HCT116 (cell line): ENCODE measurements around the gene SLC22A15. TPM values are rescaled to one million over a fixed set of nuclear protein-coding genes. Genes with fewer than 3 reads are reported as not detected.

ENCODE experiments used
- ATAC-seq: fragments of 200-7000 bp; cut with Tn5 transposase; 2 replicates; pipeline ENCODE4 v1.9.1; 2020; ENCODE audit warnings: mild to moderate bottlenecking, moderate library complexity
- BruUV-seq: library from RNA; stranded (reverse); fragments of 400-500 nt; replicated peaks from 2 replicates; lab custom pipeline; 2021; lab: Mats Ljungman, UMichigan
- CTCF ChIA-PET: fragments of 300-600 bp; sonication (Branson Sonifier 250); formaldehyde crosslinking; loops from one replicate; lab custom pipeline; 2021; ENCODE audit warnings: antibody characterized with exemption; lab: Charles Lee
- POLR2A ChIA-PET: fragments of 300-600, 350-600 bp; sonication (Branson Sonifier 250); formaldehyde crosslinking; loops from one replicate; lab custom pipeline; 2021; ENCODE audit warnings: antibody characterized with exemption; lab: Charles Lee
- RAD21 ChIA-PET, 2 experiments: fragments of 300-600 bp; sonication (Branson Sonifier 250); formaldehyde crosslinking; loops; one replicate each; lab custom pipeline; 2023; ENCODE audit warnings: low total read pairs in 2 of 2; ENCODE audit not compliant: uncharacterized antibody in 2 of 2, unreplicated experiment in 2 of 2, low non-redundant PET in 1 of 2; lab: Charles Lee
- DNase-seq: peaks from one replicate; pipeline ENCODE4 v3.0.0-alpha.2; 2010; ENCODE audit warnings: low read depth, low spot score
- H2AFZ ChIP-seq: fragments of 200-600 bp; shearing (Covaris generic), sonication (generic); 2 replicates; pipeline ENCODE4 v1.6.1; 2017; ENCODE audit warnings: low read depth, mixed run types, mixed read lengths, antibody characterized with exemption, low read length; ENCODE audit not compliant: poor library complexity, severe bottlenecking
- H3K27ac ChIP-seq: 2 replicates; pipeline ENCODE4 v1.5.1; 2012; ENCODE audit warnings: low read depth, low read length
- H3K27me3 ChIP-seq: fragments of 200-600 bp; sonication (generic); 2 replicates; pipeline ENCODE4 v1.6.1; 2016; ENCODE audit warnings: mixed run types, low read length, mixed read lengths; ENCODE audit not compliant: insufficient read depth
- H3K36me3 ChIP-seq, 2 experiments: fragments of 200-500 bp in 1 of 2; fragments of 200-600 bp in 1 of 2; sonication (Bioruptor generic) in 1 of 2; sonication (generic) in 1 of 2; 2 replicates each; pipeline versions ENCODE4 v1.5.1 to v1.6.1; 2014 to 2016; ENCODE audit warnings: low read length in 2 of 2, inconsistent platforms in 1 of 2, mixed read lengths in 1 of 2, mixed run types in 1 of 2; ENCODE audit not compliant: insufficient read depth in 2 of 2, control insufficient read depth in 1 of 2
- H3K4me1 ChIP-seq, 2 experiments: fragments of 200-600 bp in 1 of 2; sonication (generic) in 1 of 2; 2 replicates each; pipeline versions ENCODE4 v1.5.1 to v1.6.1; 2012 to 2017; ENCODE audit warnings: low read length in 2 of 2, inconsistent platforms in 1 of 2, mild to moderate bottlenecking in 1 of 2, mixed read lengths in 1 of 2, mixed run types in 1 of 2, moderate library complexity in 1 of 2; ENCODE audit not compliant: insufficient read depth in 2 of 2, control insufficient read depth in 1 of 2
- H3K4me2 ChIP-seq: fragments of 200-600 bp; sonication (generic); 2 replicates; pipeline ENCODE4 v1.6.1; 2017; ENCODE audit warnings: mixed run types, low read length, mixed read lengths
- H3K4me3 ChIP-seq, 2 experiments: fragments of 200-600 bp in 1 of 2; sonication (generic) in 1 of 2; replicated peaks in 1 of 2; 2 replicates each; pipeline ENCODE4 v1.5.1; 2011 to 2016; ENCODE audit warnings: low read length in 2 of 2, control low read depth in 1 of 2, low read depth in 1 of 2, mild to moderate bottlenecking in 1 of 2, mixed read lengths in 1 of 2, mixed run types in 1 of 2
- H3K79me2 ChIP-seq: fragments of 200-600 bp; sonication (generic); 2 replicates; pipeline ENCODE4 v1.6.1; 2017; ENCODE audit warnings: mild to moderate bottlenecking, mixed run types, low read length, moderate library complexity, mixed read lengths; ENCODE audit not compliant: insufficient read depth
- H3K9ac ChIP-seq: fragments of 200-600 bp; sonication (generic); 2 replicates; pipeline ENCODE4 v1.6.1; 2016; ENCODE audit warnings: low read length, mixed read lengths
- H3K9me2 ChIP-seq: fragments of 200-600 bp; sonication (generic), shearing (Covaris generic); 2 replicates; pipeline ENCODE4 v1.6.1; 2017; ENCODE audit warnings: mixed run types, mild to moderate bottlenecking, moderate library complexity; ENCODE audit not compliant: insufficient read depth
- H3K9me3 ChIP-seq, 2 experiments: fragments of 200-500 bp in 1 of 2; fragments of 200-600 bp in 1 of 2; sonication (Bioruptor generic) in 1 of 2; sonication (generic) in 1 of 2; 2 replicates each; pipeline ENCODE4 v1.6.1; 2014 to 2017; ENCODE audit warnings: low read length in 2 of 2, mixed read lengths in 2 of 2, inconsistent platforms in 1 of 2, low read depth in 1 of 2, mild to moderate bottlenecking in 1 of 2, mixed run types in 1 of 2, moderate library complexity in 1 of 2; ENCODE audit not compliant: control insufficient read depth in 1 of 2, insufficient read depth in 1 of 2
- H4K20me1 ChIP-seq: fragments of 200-600 bp; sonication (generic), shearing (Covaris generic); 2 replicates; pipeline ENCODE4 v1.6.1; 2017; ENCODE audit warnings: mixed run types, mild to moderate bottlenecking, moderate library complexity; ENCODE audit not compliant: insufficient read depth
- ATF3 ChIP-seq: IDR thresholded peaks from 2 replicates; pipeline ENCODE4 v1.6.1; 2012
- CEBPB ChIP-seq: IDR thresholded peaks from 2 replicates; pipeline ENCODE4 v1.6.1; 2012; ENCODE audit warnings: low read depth
- EGR1 ChIP-seq: IDR thresholded peaks from 2 replicates; pipeline ENCODE4 v1.6.1; 2012; ENCODE audit warnings: low read depth
- EZH2 ChIP-seq: fragments of 200-600 bp; sonication (generic); IDR thresholded peaks from 2 replicates; pipeline ENCODE4 v1.6.1; 2017; ENCODE audit warnings: antibody characterized with exemption, mixed run types
- EZH2phosphoT487 ChIP-seq: fragments of 200-600 bp; IDR thresholded peaks from 2 replicates; pipeline ENCODE4 v1.6.1; 2018; ENCODE audit warnings: antibody characterized with exemption, borderline replicate concordance
- FOSL1 ChIP-seq: IDR thresholded peaks from 2 replicates; pipeline ENCODE4 v1.6.1; 2012; ENCODE audit warnings: low read depth
- POLR2A ChIP-seq: IDR thresholded peaks from 2 replicates; pipeline ENCODE4 v1.7.0; 2011; ENCODE audit warnings: borderline replicate concordance; ENCODE audit not compliant: insufficient read depth, insufficient read length; ENCODE audit errors: extremely low read depth
- POLR2AphosphoS5 ChIP-seq: IDR thresholded peaks from 2 replicates; pipeline ENCODE4 v1.6.1; 2011; ENCODE audit warnings: mild to moderate bottlenecking, low read depth, low read length, moderate library complexity
- REST ChIP-seq: IDR thresholded peaks from 2 replicates; pipeline ENCODE4 v1.6.1; 2012; ENCODE audit warnings: low read depth
- SIN3A ChIP-seq: IDR thresholded peaks from 2 replicates; pipeline ENCODE4 v1.6.1; 2012; ENCODE audit warnings: low read depth
- SP1 ChIP-seq: IDR thresholded peaks from 2 replicates; pipeline ENCODE4 v1.6.1; 2012; ENCODE audit warnings: low read depth
- TCF7L2 ChIP-seq: IDR thresholded peaks from 2 replicates; pipeline ENCODE4 v1.7.0; 2011; ENCODE audit warnings: borderline replicate concordance, inconsistent platforms; ENCODE audit not compliant: insufficient read depth, insufficient read length; ENCODE audit errors: extremely low read depth
- YY1 ChIP-seq: IDR thresholded peaks from 2 replicates; pipeline ENCODE4 v1.6.1; 2011; ENCODE audit warnings: low read length, low read depth, moderate library complexity, mild to moderate bottlenecking; ENCODE audit not compliant: insufficient replicate concordance; ENCODE audit errors: extremely low read depth
- ZBTB33 ChIP-seq: IDR thresholded peaks from 2 replicates; pipeline ENCODE4 v1.6.1; 2011; ENCODE audit warnings: mild to moderate bottlenecking, low read length, moderate library complexity; ENCODE audit not compliant: insufficient replicate concordance; ENCODE audit errors: extremely low read depth
- ZFX ChIP-seq: fragments of 450-650 bp; IDR thresholded peaks from 2 replicates; pipeline ENCODE4 v1.6.1; 2017
- ZNF274 ChIP-seq: fragments of 200-500 bp; sonication (Bioruptor generic); IDR thresholded peaks from 2 replicates; pipeline ENCODE4 v1.6.1; 2014; ENCODE audit warnings: mild to moderate bottlenecking, low read depth, low read length, inconsistent platforms
- intact Hi-C: fragments of 100-400 bp; cut with micrococcal nuclease; formaldehyde crosslinking; loops from 2 replicates; pipeline ENCODE4 v1.10.0; 2022
- total RNA-seq: library from RNA; stranded (reverse); gene quantifications from one replicate; pipeline ENCODE4 v1.2.1, GENCODE V29; 2021; ENCODE audit not compliant: unreplicated experiment
- TF ChIP-seq, protein P1 (sequence below): IDR thresholded peaks from 2 replicates; pipeline ENCODE4 v1.6.1; 2012

SLC22A15 gene
- total RNA-seq, 1 experiment from 2014 or later = 3.1 TPM

DNA sequence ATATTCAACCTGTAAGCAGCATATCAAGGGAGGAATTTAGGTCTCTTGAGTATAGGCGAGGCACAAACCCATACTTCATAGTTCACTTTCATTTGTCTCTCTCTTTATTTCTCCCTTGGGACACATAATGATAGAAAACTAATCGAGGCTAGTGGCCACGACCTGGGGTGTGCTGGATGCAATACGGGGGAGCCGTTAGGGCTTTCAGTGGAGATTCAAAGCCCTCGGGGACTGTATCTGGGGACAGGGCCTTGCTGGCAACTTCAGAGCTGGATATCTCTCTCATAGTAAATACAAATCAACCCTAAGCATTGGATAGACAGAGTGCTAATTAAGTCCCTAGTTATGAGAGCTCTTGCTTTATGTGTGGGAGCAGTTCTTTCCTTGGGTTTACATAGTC lies 36.9 kb upstream of the SLC22A15 start:
- intact Hi-C loops = no loop called here
- H3K79me2 ChIP-seq = no peaks in the 10 kb centered on the region
- POLR2A ChIA-PET = no interaction called here
- CTCF ChIA-PET = no interaction called here
- DNase-seq (no peak), ATAC-seq (no peak)
- no peak overlapping the region for H3K4me3 ChIP-seq
- H3K4me2 ChIP-seq = no peak overlapping the region
- no peaks in the 10 kb centered on the region for H3K27me3 ChIP-seq
- H4K20me1 ChIP-seq = no peaks in the 10 kb centered on the region
- no TSS peak for BruUV-seq
- H3K4me1 ChIP-seq = no peaks in the 10 kb centered on the region
- RAD21 ChIA-PET = no interaction called here
- H2AFZ ChIP-seq = no peak overlapping the region
- TF ChIP-seq ZNF274 = no peak
- TF ChIP-seq POLR2A = no peak
- TF ChIP-seq ATF3 = no peak
- no peak for TF ChIP-seq POLR2AphosphoS5
- no peak for TF ChIP-seq EZH2phosphoT487
- no peak for TF ChIP-seq REST
- no peak for TF ChIP-seq EZH2
- no peak for TF ChIP-seq SIN3A
- TF ChIP-seq YY1 = no peak
- TF ChIP-seq CEBPB = no peak
- no peak for TF ChIP-seq ZBTB33
- no peak for TF ChIP-seq EGR1
- no peak for TF ChIP-seq ZFX
- no peak for TF ChIP-seq FOSL1
- no peak for TF ChIP-seq TCF7L2
- TF ChIP-seq, protein P1, sequence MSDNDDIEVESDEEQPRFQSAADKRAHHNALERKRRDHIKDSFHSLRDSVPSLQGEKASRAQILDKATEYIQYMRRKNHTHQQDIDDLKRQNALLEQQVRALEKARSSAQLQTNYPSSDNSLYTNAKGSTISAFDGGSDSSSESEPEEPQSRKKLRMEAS = no peak
- TF ChIP-seq SP1 = no peak
- no peak overlapping the region for H3K27ac ChIP-seq
- H3K9ac ChIP-seq = no peak overlapping the region
- no peaks in the 10 kb centered on the region for H3K36me3 ChIP-seq
- H3K9me3 ChIP-seq = no peaks in the 10 kb centered on the region
- H3K9me2 ChIP-seq = no peaks in the 10 kb centered on the region
